HL-60/S4 treated with retinoic acid at 250 ng/mL for 4 days and 3 days (cell line): ENCODE data around the gene QDPR.
"Not testable (repeated sequence)": the region's sequence is repeated elsewhere in the genome, so short reads cannot be mapped to it uniquely, and the experiment has no call there.

Source experiments
- in situ Hi-C: fragments of 300-500 bp; cut with MboI; formaldehyde crosslinking; loops from 2 replicates; pipeline ENCODE4 v1.7.0; 2022; ENCODE audit warnings: low sequenced_read_pairs

The QDPR gene

GRCh38 chr4:17492876-17493275 is 19.0 kb downstream of the QDPR start:
- in situ Hi-C loops = no loop called here

- in situ Hi-C loops = no loop called here
Measured at GRCh38 chr4:17492058-17492741, 19.7 kb downstream of the QDPR start.

- in situ Hi-C loops = no loop called here
Measured at GRCh38 chr4:17491196-17491595, 20.7 kb downstream of the QDPR start.

- in situ Hi-C loops = no loop called here
Measured at GRCh38 chr4:17490575-17491059, 21.3 kb downstream of the QDPR start.

GRCh38 chr4:17489721-17490120 is 22.2 kb downstream of the QDPR start:
- in situ Hi-C loops = no loop called here

GRCh38 chr4:17489123-17489522 is 22.8 kb downstream of the QDPR start:
- in situ Hi-C loops = no loop called here

GRCh38 chr4:17482716-17483115 is 29.2 kb downstream of the QDPR start:
- in situ Hi-C loops = no loop called here

GRCh38 chr4:17480955-17481354 is 30.9 kb downstream of the QDPR start:
- in situ Hi-C loops = no loop called here

- in situ Hi-C loops = no loop called here
Measured at GRCh38 chr4:17480210-17480927, 31.5 kb downstream of the QDPR start.

- in situ Hi-C loops = no loop called here
Measured at GRCh38 chr4:17477774-17478472, 34.0 kb downstream of the QDPR start.

- in situ Hi-C loops = no loop called here
Measured at GRCh38 chr4:17476853-17477252, 35.0 kb downstream of the QDPR start.

GRCh38 chr4:17475481-17475880 is 36.4 kb downstream of the QDPR start:
- in situ Hi-C loops = no loop called here

GRCh38 chr4:17469931-17470674 is 41.8 kb downstream of the QDPR start:
- in situ Hi-C loops = no loop called here

- in situ Hi-C loops = no loop called here
Measured at GRCh38 chr4:17468619-17469221, 43.2 kb downstream of the QDPR start.

- in situ Hi-C loops = no loop called here
Measured at GRCh38 chr4:17463606-17464005, 48.3 kb downstream of the QDPR start.

GRCh38 chr4:17450269-17450804 is 61.6 kb downstream of the QDPR start:
- in situ Hi-C loops = no loop called here

GRCh38 chr4:17448689-17449088 is 63.2 kb downstream of the QDPR start:
- in situ Hi-C loops = no loop called here

GRCh38 chr4:17447675-17448298 is 64.1 kb downstream of the QDPR start:
- in situ Hi-C loops = no loop called here

GRCh38 chr4:17447056-17447455 is 64.8 kb downstream of the QDPR start:
- in situ Hi-C loops = no loop called here

GRCh38 chr4:17442477-17442876 is 69.4 kb downstream of the QDPR start:
- in situ Hi-C loops = not testable (repeated sequence)
